ENCODE results near the gene FNDC8.

Gene FNDC8

GRCh38 chr17:35080536-35080935 lies 40.9 kb upstream of the FNDC8 start:
- no peak overlapping the region for H3K4me3 ChIP-seq (ENCODE audit: low read depth, low read length)
- TF ChIP-seq, protein P1, sequence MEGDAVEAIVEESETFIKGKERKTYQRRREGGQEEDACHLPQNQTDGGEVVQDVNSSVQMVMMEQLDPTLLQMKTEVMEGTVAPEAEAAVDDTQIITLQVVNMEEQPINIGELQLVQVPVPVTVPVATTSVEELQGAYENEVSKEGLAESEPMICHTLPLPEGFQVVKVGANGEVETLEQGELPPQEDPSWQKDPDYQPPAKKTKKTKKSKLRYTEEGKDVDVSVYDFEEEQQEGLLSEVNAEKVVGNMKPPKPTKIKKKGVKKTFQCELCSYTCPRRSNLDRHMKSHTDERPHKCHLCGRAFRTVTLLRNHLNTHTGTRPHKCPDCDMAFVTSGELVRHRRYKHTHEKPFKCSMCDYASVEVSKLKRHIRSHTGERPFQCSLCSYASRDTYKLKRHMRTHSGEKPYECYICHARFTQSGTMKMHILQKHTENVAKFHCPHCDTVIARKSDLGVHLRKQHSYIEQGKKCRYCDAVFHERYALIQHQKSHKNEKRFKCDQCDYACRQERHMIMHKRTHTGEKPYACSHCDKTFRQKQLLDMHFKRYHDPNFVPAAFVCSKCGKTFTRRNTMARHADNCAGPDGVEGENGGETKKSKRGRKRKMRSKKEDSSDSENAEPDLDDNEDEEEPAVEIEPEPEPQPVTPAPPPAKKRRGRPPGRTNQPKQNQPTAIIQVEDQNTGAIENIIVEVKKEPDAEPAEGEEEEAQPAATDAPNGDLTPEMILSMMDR (conservative IDR thresholded peaks at IDR 0.05; ENCODE audit: low read depth, low read length): no peak
- DNase-seq (ENCODE audit: low read depth): no peak

DNA sequence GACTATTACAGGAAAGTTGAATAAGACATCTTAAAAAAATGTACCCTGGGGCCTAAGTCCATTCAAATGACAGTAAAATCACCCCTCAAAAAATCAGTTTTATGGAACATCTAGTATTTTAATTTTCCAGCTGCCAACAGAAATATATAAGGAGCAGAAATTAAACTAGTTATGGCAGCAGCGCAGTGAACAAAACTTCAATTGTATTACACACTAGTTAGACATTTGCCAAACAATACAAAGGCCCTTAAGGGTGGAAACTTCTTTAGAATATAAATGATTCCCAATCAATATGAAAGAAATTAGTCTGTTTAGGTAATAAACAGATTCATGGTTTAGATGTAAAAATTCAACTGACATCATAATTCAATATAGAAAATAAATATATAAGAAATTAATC lies 39.8 kb upstream of the FNDC8 start:
- no peak for DNase-seq (ENCODE audit: low read depth)
- H3K4me3 ChIP-seq (ENCODE audit: low read depth, low read length): no peak overlapping the region
- TF ChIP-seq, protein P1 (conservative IDR thresholded peaks at IDR 0.05; ENCODE audit: low read depth, low read length): no peak

- TF ChIP-seq, protein P1 (conservative IDR thresholded peaks at IDR 0.05; ENCODE audit: low read depth, low read length): no peak
- peak; percentile 73 for DNase-seq (ENCODE audit: low read depth)
- no peak overlapping the region for H3K4me3 ChIP-seq (ENCODE audit: low read depth, low read length)
Observed at GRCh38 chr17:35082073-35082657, 39.2 kb upstream of the FNDC8 start.

GRCh38 chr17:35083071-35083470 lies 38.3 kb upstream of the FNDC8 start:
- H3K4me3 ChIP-seq (ENCODE audit: low read depth, low read length): no peak overlapping the region
- TF ChIP-seq, protein P1 (conservative IDR thresholded peaks at IDR 0.05; ENCODE audit: low read depth, low read length): no peak
- no peak for DNase-seq (ENCODE audit: low read depth)

- TF ChIP-seq, protein P1 (conservative IDR thresholded peaks at IDR 0.05; ENCODE audit: low read depth, low read length): no peak
- H3K4me3 ChIP-seq (ENCODE audit: low read depth, low read length): no peak overlapping the region
- peak; percentile 50 for DNase-seq (ENCODE audit: low read depth)
Observed at GRCh38 chr17:35084987-35085386, 36.4 kb upstream of the FNDC8 start.

DNA sequence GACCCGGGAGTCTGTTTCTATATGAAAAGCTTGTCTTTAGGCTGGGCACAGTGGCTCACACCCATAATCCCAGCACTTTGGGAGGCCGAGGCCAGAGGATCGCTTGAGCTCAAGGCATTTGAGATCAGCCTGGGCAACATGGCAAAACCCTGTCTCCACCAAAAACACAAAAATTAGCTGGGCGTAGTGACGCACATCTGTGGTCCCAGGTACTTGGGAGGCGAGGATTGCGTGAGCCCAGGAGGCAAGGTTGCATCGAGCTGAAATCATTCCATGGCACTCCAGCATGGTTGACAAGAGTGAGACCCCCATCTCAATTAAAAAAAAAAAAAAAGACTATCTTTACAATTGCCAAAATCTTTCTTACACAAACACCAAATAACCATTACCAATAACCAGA lies 35.3 kb upstream of the FNDC8 start:
- H3K4me3 ChIP-seq (ENCODE audit: low read depth, low read length): no peak overlapping the region
- no peak for DNase-seq (ENCODE audit: low read depth)
- TF ChIP-seq, protein P1 (conservative IDR thresholded peaks at IDR 0.05; ENCODE audit: low read depth, low read length): no peak

DNA sequence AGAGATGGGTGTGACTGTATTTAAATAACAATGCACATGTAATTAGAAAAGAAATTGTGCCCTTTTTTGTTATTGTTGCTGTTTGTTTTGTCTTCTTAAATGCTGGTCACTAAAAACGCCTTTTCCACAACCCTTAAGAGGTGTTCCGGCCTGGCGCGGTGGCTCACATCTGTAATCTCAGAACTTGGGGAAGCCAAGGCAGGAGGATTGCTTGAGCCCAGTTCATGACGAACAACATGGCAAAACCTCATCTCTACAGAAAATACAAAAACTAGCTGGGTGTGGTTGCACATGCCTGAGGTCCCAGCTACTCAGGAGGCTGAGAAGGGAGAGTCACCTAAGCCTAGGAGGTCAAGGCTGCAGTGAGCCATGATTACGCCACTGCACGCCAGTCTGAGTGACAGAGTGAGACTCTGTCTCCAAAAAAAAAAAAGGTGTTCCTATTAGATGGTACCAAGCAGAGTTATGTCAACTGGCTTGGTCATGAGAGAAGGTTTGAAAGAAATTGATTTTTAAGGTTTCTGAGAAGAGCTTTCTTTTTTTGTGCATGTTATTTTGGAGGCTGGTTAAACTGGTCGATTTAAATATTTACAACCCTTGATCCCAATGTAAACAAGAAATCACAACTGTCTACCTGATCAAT lies 34.4 kb upstream of the FNDC8 start:
- no peak for DNase-seq (ENCODE audit: low read depth)
- TF ChIP-seq, protein P1 (conservative IDR thresholded peaks at IDR 0.05; ENCODE audit: low read depth, low read length): no peak
- H3K4me3 ChIP-seq (ENCODE audit: low read depth, low read length): peak overlapping the region; percentile 85

All from choroid plexus epithelial cell (primary cell).